ENCODE results near the gene ZNF487. TPM values are rescaled to one million over a fixed set of nuclear protein-coding genes. Genes with fewer than 3 reads are reported as not detected.

ZNF487 gene
- total and polyA plus RNA-seq, 2 experiments from 2014 or later: 2.9 to 4.6 TPM

GRCh38 chr10:43402880-43403452 lies 33.9 kb upstream of the ZNF487 start:
- Histone ChIP-seq H3K36me3 (ENCODE audit: insufficient read depth) (0 out of 2 replicates have a peak, but pooled peaks cover 8% of the 10 kb centered on the region), H3K79me2 (replicated peaks; ENCODE audit: insufficient read depth) (peaks cover 100% of the 10 kb centered on the region), H3K4me1 (ENCODE audit: insufficient read depth) (peaks cover 59% of the 10 kb centered on the region), H4K20me1 (replicated peaks; ENCODE audit: insufficient read depth) (peaks cover 69% of the 10 kb centered on the region), H2AFZ (no peak overlapping the region), H3K27ac (ENCODE audit: low read depth) (peak overlapping the region; percentile 82), H3K27me3 (ENCODE audit: insufficient read depth) (no peaks in the 10 kb centered on the region), H3K9me2 (ENCODE audit: insufficient read depth) (no peaks in the 10 kb centered on the region), H3K4me2 (peak overlapping the region; percentile 83), H3K4me3 (peak overlapping the region; percentile 30), H3F3A (replicated peaks; ENCODE audit: low read depth) (peaks cover 14% of the 10 kb centered on the region)
- no peak for DNase-seq (ENCODE audit: low spot score)
- Mint-ChIP-seq H3K9me3 (no peaks in the 10 kb centered on the region; the same call in 2 of the 3 replicates), H3K27me3 (ENCODE audit: insufficient read depth, low read depth, poor library complexity) (peaks cover 22% of the 10 kb centered on the region), H3K36me3 (ENCODE audit: low read depth) (peaks cover 43% of the 10 kb centered on the region), H3K4me3 (peak overlapping the region; percentile 39), H3K27ac (peak overlapping the region; percentile 60), H3K4me1 (peaks cover 57% of the 10 kb centered on the region)
- ATAC-seq: no peak
- TF ChIP-seq, protein P1, sequence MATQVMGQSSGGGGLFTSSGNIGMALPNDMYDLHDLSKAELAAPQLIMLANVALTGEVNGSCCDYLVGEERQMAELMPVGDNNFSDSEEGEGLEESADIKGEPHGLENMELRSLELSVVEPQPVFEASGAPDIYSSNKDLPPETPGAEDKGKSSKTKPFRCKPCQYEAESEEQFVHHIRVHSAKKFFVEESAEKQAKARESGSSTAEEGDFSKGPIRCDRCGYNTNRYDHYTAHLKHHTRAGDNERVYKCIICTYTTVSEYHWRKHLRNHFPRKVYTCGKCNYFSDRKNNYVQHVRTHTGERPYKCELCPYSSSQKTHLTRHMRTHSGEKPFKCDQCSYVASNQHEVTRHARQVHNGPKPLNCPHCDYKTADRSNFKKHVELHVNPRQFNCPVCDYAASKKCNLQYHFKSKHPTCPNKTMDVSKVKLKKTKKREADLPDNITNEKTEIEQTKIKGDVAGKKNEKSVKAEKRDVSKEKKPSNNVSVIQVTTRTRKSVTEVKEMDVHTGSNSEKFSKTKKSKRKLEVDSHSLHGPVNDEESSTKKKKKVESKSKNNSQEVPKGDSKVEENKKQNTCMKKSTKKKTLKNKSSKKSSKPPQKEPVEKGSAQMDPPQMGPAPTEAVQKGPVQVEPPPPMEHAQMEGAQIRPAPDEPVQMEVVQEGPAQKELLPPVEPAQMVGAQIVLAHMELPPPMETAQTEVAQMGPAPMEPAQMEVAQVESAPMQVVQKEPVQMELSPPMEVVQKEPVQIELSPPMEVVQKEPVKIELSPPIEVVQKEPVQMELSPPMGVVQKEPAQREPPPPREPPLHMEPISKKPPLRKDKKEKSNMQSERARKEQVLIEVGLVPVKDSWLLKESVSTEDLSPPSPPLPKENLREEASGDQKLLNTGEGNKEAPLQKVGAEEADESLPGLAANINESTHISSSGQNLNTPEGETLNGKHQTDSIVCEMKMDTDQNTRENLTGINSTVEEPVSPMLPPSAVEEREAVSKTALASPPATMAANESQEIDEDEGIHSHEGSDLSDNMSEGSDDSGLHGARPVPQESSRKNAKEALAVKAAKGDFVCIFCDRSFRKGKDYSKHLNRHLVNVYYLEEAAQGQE (IDR thresholded peaks at IDR 0.05; ENCODE audit: unreplicated experiment): no peak
- no peak for TF ChIP-seq JUNB (IDR thresholded peaks at IDR 0.05; ENCODE audit: unreplicated experiment)
- TF ChIP-seq ZNF114 (CRISPR knock-in tag; IDR thresholded peaks at IDR 0.05): no peak
- no peak for TF ChIP-seq ETS1 (IDR thresholded peaks at IDR 0.05)
- no peak for TF ChIP-seq CREB1 (CRISPR knock-in tag; IDR thresholded peaks at IDR 0.05; ENCODE audit: low read depth)
- TF ChIP-seq NANOG (IDR thresholded peaks at IDR 0.05; ENCODE audit: borderline replicate concordance): no peak
- TF ChIP-seq EZH2phosphoT487 (IDR thresholded peaks at IDR 0.05; ENCODE audit: unreplicated experiment): no peak
- no peak for TF ChIP-seq ZNF331 (CRISPR knock-in tag; IDR thresholded peaks at IDR 0.05; ENCODE audit: low read depth)
- TF ChIP-seq STAT1 (IDR thresholded peaks at IDR 0.05; ENCODE audit: unreplicated experiment): no peak
- TF ChIP-seq, protein P2, sequence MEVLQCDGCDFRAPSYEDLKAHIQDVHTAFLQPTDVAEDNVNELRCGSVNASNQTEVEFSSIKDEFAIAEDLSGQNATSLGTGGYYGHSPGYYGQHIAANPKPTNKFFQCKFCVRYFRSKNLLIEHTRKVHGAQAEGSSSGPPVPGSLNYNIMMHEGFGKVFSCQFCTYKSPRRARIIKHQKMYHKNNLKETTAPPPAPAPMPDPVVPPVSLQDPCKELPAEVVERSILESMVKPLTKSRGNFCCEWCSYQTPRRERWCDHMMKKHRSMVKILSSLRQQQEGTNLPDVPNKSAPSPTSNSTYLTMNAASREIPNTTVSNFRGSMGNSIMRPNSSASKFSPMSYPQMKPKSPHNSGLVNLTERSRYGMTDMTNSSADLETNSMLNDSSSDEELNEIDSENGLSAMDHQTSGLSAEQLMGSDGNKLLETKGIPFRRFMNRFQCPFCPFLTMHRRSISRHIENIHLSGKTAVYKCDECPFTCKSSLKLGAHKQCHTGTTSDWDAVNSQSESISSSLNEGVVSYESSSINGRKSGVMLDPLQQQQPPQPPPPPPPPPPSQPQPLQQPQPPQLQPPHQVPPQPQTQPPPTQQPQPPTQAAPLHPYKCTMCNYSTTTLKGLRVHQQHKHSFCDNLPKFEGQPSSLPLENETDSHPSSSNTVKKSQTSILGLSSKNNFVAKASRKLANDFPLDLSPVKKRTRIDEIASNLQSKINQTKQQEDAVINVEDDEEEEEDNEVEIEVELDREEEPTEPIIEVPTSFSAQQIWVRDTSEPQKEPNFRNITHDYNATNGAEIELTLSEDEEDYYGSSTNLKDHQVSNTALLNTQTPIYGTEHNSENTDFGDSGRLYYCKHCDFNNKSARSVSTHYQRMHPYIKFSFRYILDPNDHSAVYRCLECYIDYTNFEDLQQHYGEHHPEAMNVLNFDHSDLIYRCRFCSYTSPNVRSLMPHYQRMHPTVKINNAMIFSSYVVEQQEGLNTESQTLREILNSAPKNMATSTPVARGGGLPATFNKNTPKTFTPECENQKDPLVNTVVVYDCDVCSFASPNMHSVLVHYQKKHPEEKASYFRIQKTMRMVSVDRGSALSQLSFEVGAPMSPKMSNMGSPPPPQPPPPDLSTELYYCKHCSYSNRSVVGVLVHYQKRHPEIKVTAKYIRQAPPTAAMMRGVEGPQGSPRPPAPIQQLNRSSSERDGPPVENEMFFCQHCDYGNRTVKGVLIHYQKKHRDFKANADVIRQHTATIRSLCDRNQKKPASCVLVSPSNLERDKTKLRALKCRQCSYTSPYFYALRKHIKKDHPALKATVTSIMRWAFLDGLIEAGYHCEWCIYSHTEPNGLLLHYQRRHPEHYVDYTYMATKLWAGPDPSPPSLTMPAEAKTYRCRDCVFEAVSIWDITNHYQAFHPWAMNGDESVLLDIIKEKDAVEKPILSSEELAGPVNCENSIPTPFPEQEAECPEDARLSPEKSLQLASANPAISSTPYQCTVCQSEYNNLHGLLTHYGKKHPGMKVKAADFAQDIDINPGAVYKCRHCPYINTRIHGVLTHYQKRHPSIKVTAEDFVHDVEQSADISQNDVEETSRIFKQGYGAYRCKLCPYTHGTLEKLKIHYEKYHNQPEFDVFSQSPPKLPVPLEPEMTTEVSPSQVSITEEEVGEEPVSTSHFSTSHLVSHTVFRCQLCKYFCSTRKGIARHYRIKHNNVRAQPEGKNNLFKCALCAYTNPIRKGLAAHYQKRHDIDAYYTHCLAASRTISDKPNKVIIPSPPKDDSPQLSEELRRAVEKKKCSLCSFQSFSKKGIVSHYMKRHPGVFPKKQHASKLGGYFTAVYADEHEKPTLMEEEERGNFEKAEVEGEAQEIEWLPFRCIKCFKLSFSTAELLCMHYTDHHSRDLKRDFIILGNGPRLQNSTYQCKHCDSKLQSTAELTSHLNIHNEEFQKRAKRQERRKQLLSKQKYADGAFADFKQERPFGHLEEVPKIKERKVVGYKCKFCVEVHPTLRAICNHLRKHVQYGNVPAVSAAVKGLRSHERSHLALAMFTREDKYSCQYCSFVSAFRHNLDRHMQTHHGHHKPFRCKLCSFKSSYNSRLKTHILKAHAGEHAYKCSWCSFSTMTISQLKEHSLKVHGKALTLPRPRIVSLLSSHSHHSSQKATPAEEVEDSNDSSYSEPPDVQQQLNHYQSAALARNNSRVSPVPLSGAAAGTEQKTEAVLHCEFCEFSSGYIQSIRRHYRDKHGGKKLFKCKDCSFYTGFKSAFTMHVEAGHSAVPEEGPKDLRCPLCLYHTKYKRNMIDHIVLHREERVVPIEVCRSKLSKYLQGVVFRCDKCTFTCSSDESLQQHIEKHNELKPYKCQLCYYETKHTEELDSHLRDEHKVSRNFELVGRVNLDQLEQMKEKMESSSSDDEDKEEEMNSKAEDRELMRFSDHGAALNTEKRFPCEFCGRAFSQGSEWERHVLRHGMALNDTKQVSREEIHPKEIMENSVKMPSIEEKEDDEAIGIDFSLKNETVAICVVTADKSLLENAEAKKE (CRISPR knock-in tag; IDR thresholded peaks at IDR 0.05): no peak
- TF ChIP-seq EZH2 (IDR thresholded peaks at IDR 0.05; ENCODE audit: low read depth, unreplicated experiment): no peak
- TF ChIP-seq CTCF (conservative IDR thresholded peaks at IDR 0.05; ENCODE audit: low read depth in 2 of 2): no peak
- no peak for TF ChIP-seq POLR2AphosphoS5 (IDR thresholded peaks at IDR 0.05; ENCODE audit: low read depth)

All from GM23338 (cell line).